Choroid plexus epithelial cell (primary cell): ENCODE data around the gene LCE1F.

ENCODE experiments used
- DNase-seq: peaks from one replicate; pipeline ENCODE4 v3.0.0-alpha.2; 2010; ENCODE audit warnings: low read depth
- H3K4me3 ChIP-seq: 2 replicates; pipeline ENCODE4 v1.5.1; 2011; ENCODE audit warnings: low read depth, mild to moderate bottlenecking, control low read depth, low read length, moderate library complexity
- TF ChIP-seq, protein P1 (sequence below): conservative IDR thresholded peaks from 2 replicates; pipeline ENCODE4 v1.5.1; 2011; ENCODE audit warnings: low read depth, mild to moderate bottlenecking, control low read depth, inconsistent platforms, low read length, moderate library complexity

The LCE1F gene

DNA sequence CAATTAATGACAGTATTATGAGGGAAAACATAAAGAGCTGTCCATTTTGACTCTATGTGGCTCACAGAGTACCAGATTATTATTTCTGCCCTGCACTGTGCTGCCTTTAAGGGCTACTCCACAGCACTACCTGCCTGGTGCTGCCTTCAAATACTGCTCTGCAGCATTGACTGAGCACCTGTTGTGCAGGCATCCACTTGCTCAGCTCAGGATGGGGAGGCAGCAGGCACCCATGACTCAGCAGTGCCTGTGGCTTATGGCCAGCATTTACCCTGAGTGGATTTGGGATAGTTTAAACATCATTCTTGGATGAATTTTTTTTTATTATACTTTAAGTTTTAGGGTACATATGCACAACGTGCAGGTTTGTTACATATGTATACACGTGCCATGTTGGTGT is 18.1 kb upstream of the LCE1F start:
- DNase-seq, result no peak
- TF ChIP-seq, protein P1, sequence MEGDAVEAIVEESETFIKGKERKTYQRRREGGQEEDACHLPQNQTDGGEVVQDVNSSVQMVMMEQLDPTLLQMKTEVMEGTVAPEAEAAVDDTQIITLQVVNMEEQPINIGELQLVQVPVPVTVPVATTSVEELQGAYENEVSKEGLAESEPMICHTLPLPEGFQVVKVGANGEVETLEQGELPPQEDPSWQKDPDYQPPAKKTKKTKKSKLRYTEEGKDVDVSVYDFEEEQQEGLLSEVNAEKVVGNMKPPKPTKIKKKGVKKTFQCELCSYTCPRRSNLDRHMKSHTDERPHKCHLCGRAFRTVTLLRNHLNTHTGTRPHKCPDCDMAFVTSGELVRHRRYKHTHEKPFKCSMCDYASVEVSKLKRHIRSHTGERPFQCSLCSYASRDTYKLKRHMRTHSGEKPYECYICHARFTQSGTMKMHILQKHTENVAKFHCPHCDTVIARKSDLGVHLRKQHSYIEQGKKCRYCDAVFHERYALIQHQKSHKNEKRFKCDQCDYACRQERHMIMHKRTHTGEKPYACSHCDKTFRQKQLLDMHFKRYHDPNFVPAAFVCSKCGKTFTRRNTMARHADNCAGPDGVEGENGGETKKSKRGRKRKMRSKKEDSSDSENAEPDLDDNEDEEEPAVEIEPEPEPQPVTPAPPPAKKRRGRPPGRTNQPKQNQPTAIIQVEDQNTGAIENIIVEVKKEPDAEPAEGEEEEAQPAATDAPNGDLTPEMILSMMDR, result no peak
- H3K4me3 ChIP-seq, result no peak overlapping the region

DNA sequence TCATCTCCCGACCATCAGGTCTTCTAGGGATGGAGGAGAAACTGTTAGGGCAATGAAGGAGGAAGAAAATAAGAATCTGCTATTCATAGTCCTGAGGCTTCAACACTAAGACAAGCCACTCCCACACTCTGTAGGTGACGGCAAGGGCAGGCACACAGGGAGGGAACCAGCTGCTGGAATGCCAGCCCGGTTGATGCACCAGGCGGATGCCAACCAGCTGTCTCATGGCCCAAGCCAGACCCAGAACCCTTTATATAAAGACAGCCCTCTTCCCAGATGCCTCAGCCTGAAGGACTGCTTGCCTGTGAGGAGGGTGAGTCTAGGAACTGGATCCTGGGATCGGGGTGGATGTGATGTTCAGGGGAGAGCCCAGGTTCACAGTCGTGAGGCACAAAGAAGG is 17.2 kb upstream of the LCE1F start, which contains the start of gene KPRP:
Gene KPRP, plus strand, starts transcription at position 279 of the 400 bp plus-strand sequence. CDS start 1,564 bp downstream, outside the sequence.
- TF ChIP-seq, protein P1, result no peak
- DNase-seq, result no peak
- no peak within 1 kb of the TSS for H3K4me3 ChIP-seq

GRCh38 chr1:152758636-152759035 is 16.3 kb upstream of the LCE1F start:
- H3K4me3 ChIP-seq, result no peak overlapping the region
- no peak for DNase-seq
- TF ChIP-seq, protein P1, result no peak

DNA sequence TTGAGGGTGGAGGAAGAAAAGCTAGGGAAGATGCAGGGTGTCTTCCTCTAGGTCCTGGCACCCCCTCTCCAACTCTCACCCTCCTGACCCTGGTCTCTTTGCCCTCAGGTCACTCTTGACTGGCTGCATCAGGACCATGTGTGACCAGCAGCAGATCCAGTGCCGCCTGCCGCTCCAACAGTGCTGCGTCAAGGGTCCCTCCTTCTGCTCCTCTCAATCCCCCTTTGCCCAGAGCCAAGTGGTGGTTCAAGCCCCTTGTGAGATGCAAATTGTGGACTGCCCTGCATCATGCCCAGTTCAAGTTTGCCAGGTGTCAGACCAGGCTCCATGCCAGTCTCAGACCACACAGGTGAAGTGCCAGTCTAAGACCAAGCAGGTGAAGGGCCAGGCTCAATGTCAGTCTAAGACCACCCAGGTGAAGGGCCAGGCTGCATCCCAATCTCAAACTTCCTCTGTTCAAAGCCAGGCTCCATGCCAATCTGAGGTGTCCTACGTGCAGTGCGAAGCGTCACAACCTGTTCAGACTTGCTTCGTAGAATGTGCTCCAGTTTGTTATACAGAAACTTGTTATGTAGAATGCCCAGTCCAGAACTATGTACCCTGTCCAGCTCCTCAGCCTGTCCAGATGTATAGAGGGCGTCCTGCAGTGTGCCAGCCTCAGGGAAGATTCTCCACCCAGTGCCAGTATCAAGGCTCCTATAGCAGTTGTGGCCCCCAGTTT is 15.3 kb upstream of the LCE1F start:
- DNase-seq, result no peak
- TF ChIP-seq, protein P1, result no peak
- H3K4me3 ChIP-seq, result no peak overlapping the region

DNA sequence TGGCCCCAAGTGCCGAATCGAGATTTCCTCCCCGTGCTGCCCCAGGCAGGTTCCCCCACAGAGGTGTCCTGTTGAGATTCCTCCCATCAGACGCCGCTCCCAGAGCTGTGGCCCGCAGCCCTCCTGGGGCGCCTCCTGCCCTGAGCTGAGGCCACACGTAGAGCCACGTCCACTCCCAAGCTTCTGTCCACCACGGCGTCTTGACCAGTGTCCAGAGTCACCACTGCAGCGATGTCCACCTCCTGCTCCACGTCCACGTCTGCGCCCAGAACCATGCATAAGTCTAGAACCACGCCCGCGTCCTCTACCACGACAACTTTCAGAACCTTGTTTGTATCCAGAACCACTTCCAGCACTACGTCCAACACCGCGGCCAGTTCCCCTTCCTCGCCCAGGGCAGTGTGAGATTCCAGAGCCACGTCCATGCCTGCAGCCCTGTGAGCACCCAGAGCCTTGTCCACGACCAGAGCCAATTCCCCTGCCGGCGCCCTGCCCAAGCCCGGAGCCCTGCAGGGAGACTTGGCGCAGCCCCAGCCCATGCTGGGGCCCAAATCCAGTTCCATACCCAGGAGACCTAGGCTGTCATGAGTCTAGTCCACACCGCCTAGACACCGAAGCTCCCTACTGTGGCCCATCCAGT is 14.3 kb upstream of the LCE1F start:
- no peak for DNase-seq
- H3K4me3 ChIP-seq, result no peak overlapping the region
- TF ChIP-seq, protein P1, result no peak

GRCh38 chr1:152761609-152762213 is 13.2 kb upstream of the LCE1F start:
- no peak for DNase-seq
- TF ChIP-seq, protein P1, result no peak

More at GRCh38 chr1:152761609-152762213, 13.2 kb upstream of the LCE1F start:
- H3K4me3 ChIP-seq, result no peak overlapping the region
